OCI-LY7 (cell line): Measurements from ENCODE around the gene PTHLH. TPM values are rescaled to one million over a fixed set of nuclear protein-coding genes. Genes with fewer than 3 reads are reported as not detected.

Experiments
- BruUV-seq: library from RNA; stranded (reverse); fragments of 400-500 nt; replicated peaks from 2 replicates; lab custom pipeline; 2021; lab: Mats Ljungman, UMichigan
- CTCF ChIA-PET: fragments of 300-600 bp; sonication (Branson Sonifier 250); formaldehyde crosslinking; loops from one replicate; lab custom pipeline; 2022; ENCODE audit warnings: antibody characterized with exemption; ENCODE audit not compliant: unreplicated experiment; lab: Charles Lee
- POLR2A ChIA-PET: fragments of 300-600 bp; sonication (Branson Sonifier 250); formaldehyde crosslinking; loops from one replicate; lab custom pipeline; 2022; ENCODE audit warnings: antibody characterized with exemption; lab: Charles Lee
- DNase-seq: peaks from one replicate; pipeline ENCODE4 v3.0.0-alpha.2; 2015; ENCODE audit warnings: low spot score
- H2AFZ ChIP-seq: fragments of 200-600 bp; sonication (generic), shearing (Covaris generic); 2 replicates; pipeline ENCODE4 v1.6.1; 2014; ENCODE audit warnings: mild to moderate bottlenecking, antibody characterized with exemption, low read length, moderate library complexity
- H3K27ac ChIP-seq: fragments of 200-600 bp; sonication (generic); 2 replicates; pipeline ENCODE4 v1.5.1; 2014; ENCODE audit warnings: mixed run types, low read depth, mild to moderate bottlenecking, moderate library complexity, low read length, inconsistent platforms; ENCODE audit not compliant: poor library complexity, severe bottlenecking
- H3K36me3 ChIP-seq: fragments of 200-600 bp; sonication (generic); 2 replicates; pipeline ENCODE4 v1.6.1; 2014; ENCODE audit warnings: mild to moderate bottlenecking, antibody characterized with exemption, low read length, moderate library complexity, mixed read lengths; ENCODE audit not compliant: insufficient read depth
- H3K4me1 ChIP-seq: fragments of 200-600 bp; sonication (generic); 2 replicates; pipeline ENCODE4 v1.5.1; 2014; ENCODE audit warnings: mild to moderate bottlenecking, low read length; ENCODE audit not compliant: insufficient read depth, poor library complexity, severe bottlenecking
- H3K4me2 ChIP-seq: fragments of 200-600 bp; sonication (generic); 2 replicates; pipeline ENCODE4 v1.6.1; 2014; ENCODE audit warnings: mild to moderate bottlenecking, low read length
- H3K4me3 ChIP-seq: fragments of 200-600 bp; sonication (generic); 2 replicates; pipeline ENCODE4 v1.5.1; 2014; ENCODE audit warnings: mild to moderate bottlenecking, low read depth, low read length; ENCODE audit not compliant: poor library complexity, severe bottlenecking
- H3K79me2 ChIP-seq: fragments of 200-600 bp; sonication (generic); 2 replicates; pipeline ENCODE4 v1.6.1; 2016; ENCODE audit warnings: low read depth, mild to moderate bottlenecking, low read length, moderate library complexity, mixed read lengths; ENCODE audit not compliant: insufficient read depth
- H3K9me2 ChIP-seq: fragments of 200-600 bp; sonication (generic); 2 replicates; pipeline ENCODE4 v1.6.1; 2016; ENCODE audit warnings: mild to moderate bottlenecking, low read length, mixed read lengths; ENCODE audit not compliant: insufficient read depth
- H3K9me3 ChIP-seq: fragments of 200-600 bp; sonication (generic); 2 replicates; pipeline ENCODE4 v1.6.1; 2014; ENCODE audit warnings: mild to moderate bottlenecking, mixed run types, low read length, mixed read lengths
- H4K20me1 ChIP-seq: fragments of 200-600 bp; sonication (generic); 2 replicates; pipeline ENCODE4 v1.6.1; 2014; ENCODE audit warnings: mild to moderate bottlenecking, antibody characterized with exemption, low read length, moderate library complexity, mixed read lengths; ENCODE audit not compliant: insufficient read depth
- EZH2phosphoT487 ChIP-seq: fragments of 200-600 bp; sonication (generic); IDR thresholded peaks from 2 replicates; pipeline ENCODE4 v1.6.1; 2018; ENCODE audit warnings: low read depth, borderline replicate concordance, mild to moderate bottlenecking, mixed run types, antibody characterized with exemption, low read length, moderate library complexity, mixed read lengths
- intact Hi-C: fragments of 100-400 bp; cut with micrococcal nuclease; formaldehyde crosslinking; loops from one replicate; pipeline ENCODE4 v1.10.0; 2022; ENCODE audit not compliant: unreplicated experiment
- total RNA-seq, 2 experiments: library from RNA; depleted of rRNA in 1 of 2; stranded (reverse); fragments of >200 nt in 1 of 2; shearing (Covaris generic) in 1 of 2; gene quantifications; 2 replicates each; pipeline ENCODE4 v1.2.3, GENCODE V29; 2014 to 2022
- TF ChIP-seq, protein P1 (sequence below): fragments of 200-600 bp; sonication (generic); conservative IDR thresholded peaks from 2 replicates; pipeline ENCODE4 v1.5.1; 2014; ENCODE audit warnings: mild to moderate bottlenecking, antibody characterized with exemption, low read length, moderate library complexity, mixed read lengths

Gene PTHLH
- total RNA-seq, 2 experiments from 2014 or later = not detected

DNA sequence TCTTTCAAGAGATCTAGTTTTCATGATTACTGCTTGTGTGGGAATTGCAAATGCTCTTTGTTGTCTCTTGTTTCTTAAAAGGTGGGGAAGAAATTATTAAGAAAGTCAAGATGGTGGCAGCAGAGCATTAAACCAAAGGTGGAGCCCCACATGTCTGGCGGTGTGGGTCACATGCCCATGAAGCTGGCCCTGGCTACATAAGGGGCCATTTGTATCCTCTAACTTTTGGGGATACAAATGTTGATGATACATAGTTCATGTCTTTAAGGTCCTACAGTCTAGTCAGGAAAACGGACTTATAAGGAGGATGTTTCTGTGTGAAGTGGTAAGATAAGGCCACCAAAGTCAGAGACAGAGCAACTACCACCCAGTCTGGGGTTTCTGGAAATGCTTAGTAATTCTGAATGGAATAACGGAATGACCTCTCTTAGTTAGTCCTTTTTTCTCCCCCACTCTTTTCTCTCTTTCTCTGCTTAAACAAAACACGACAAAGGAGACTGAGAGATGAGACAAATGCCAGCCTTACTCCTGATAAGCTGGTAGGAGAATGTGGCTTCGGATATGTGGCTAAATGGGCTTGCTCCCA, 39.9 kb upstream of the PTHLH start:
- TF ChIP-seq EZH2phosphoT487 = no peak
- TF ChIP-seq, protein P1, sequence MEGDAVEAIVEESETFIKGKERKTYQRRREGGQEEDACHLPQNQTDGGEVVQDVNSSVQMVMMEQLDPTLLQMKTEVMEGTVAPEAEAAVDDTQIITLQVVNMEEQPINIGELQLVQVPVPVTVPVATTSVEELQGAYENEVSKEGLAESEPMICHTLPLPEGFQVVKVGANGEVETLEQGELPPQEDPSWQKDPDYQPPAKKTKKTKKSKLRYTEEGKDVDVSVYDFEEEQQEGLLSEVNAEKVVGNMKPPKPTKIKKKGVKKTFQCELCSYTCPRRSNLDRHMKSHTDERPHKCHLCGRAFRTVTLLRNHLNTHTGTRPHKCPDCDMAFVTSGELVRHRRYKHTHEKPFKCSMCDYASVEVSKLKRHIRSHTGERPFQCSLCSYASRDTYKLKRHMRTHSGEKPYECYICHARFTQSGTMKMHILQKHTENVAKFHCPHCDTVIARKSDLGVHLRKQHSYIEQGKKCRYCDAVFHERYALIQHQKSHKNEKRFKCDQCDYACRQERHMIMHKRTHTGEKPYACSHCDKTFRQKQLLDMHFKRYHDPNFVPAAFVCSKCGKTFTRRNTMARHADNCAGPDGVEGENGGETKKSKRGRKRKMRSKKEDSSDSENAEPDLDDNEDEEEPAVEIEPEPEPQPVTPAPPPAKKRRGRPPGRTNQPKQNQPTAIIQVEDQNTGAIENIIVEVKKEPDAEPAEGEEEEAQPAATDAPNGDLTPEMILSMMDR = no peak
- no peaks in the 10 kb centered on the region for H3K36me3 ChIP-seq
- no peaks in the 10 kb centered on the region for H3K9me2 ChIP-seq
- DNase-seq = no peak
- H3K4me1 ChIP-seq = no peaks in the 10 kb centered on the region
- no peak overlapping the region for H3K4me2 ChIP-seq
- ChIA-PET POLR2A (no interaction called here), CTCF (no interaction called here)
- H3K27ac ChIP-seq = no peak overlapping the region
- H3K9me3 ChIP-seq = no peaks in the 10 kb centered on the region
- H2AFZ ChIP-seq = no peak overlapping the region
- no peaks in the 10 kb centered on the region for H3K79me2 ChIP-seq
- no peaks in the 10 kb centered on the region for H4K20me1 ChIP-seq
- intact Hi-C loops = no loop called here
- BruUV-seq = no TSS peak
- no peak overlapping the region for H3K4me3 ChIP-seq

DNA sequence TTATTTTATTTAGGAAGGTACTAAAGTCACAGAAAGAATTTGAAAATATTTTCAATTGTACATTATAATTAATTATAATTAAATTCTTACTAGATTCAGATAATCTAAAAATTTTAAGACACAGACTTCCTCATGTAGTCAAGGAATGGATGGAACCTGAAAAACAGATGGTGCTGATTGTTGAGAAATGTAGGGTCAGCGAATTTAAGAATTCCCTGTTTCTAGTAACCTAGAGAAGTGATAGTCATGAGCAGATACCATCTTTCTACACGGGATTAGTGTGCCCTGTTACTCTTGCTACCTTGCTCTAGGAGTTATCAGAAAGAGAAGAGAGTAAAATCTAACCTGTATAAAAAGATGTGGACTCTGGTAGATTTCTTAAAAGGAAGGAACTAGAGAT, 37.5 kb upstream of the PTHLH start:
- no peak overlapping the region for H3K27ac ChIP-seq
- no peaks in the 10 kb centered on the region for H3K9me2 ChIP-seq
- no peak for DNase-seq
- intact Hi-C loops = no loop called here
- TF ChIP-seq EZH2phosphoT487 = no peak
- TF ChIP-seq, protein P1 = no peak
- no peaks in the 10 kb centered on the region for H3K79me2 ChIP-seq
- ChIA-PET CTCF (no interaction called here), POLR2A (interaction anchor here (0.7 to 1.1 kb wide), 3 partner anchors 7 to 55 kb away, joined by 3 read pairs; no protein-coding TSS in a partner anchor)
- no peak overlapping the region for H3K4me3 ChIP-seq
- BruUV-seq = no TSS peak
- no peaks in the 10 kb centered on the region for H4K20me1 ChIP-seq
- no peak overlapping the region for H2AFZ ChIP-seq
- no peak overlapping the region for H3K4me2 ChIP-seq
- no peaks in the 10 kb centered on the region for H3K9me3 ChIP-seq
- H3K36me3 ChIP-seq = no peaks in the 10 kb centered on the region
- H3K4me1 ChIP-seq = no peaks in the 10 kb centered on the region

DNA sequence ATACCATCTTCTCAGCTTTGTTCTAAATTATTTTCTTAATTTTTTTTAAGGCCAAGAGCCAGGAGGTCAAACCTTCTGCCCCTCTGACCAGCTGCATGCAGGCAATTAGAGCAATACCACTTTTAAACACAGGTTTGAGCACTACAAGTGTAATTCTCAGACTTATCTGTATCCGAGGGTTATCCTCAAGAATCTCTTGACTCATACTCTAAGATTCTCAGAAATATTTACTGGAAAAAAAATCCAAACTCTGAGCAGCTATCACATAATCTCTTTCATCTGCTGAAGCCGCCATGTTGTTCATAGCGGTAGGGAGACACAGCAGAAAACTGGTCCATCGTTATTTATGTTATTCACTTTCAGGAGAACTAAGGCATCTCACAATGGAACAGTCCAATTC, 27.4 kb upstream of the PTHLH start:
- Histone ChIP-seq H3K79me2 (no peaks in the 10 kb centered on the region), H3K36me3 (no peaks in the 10 kb centered on the region), H3K27ac (no peak overlapping the region), H4K20me1 (no peaks in the 10 kb centered on the region), H3K9me3 (no peaks in the 10 kb centered on the region), H3K4me2 (no peak overlapping the region), H3K4me1 (no peaks in the 10 kb centered on the region), H2AFZ (no peak overlapping the region), H3K4me3 (no peak overlapping the region), H3K9me2 (no peaks in the 10 kb centered on the region)
- no peak for DNase-seq
- intact Hi-C loops = no loop called here
- TF ChIP-seq, protein P1 = no peak
- no peak for TF ChIP-seq EZH2phosphoT487
- ChIA-PET POLR2A (no interaction called here), CTCF (no interaction called here)
- BruUV-seq = no TSS peak
